GM12873 (cell line): Measurements from ENCODE around the gene VWF.

ENCODE experiments used
- CTCF ChIP-seq: IDR thresholded peaks from 2 replicates; pipeline ENCODE4 v1.5.1; 2012; ENCODE audit warnings: low read depth, mild to moderate bottlenecking, moderate library complexity, low read length, control low read depth; ENCODE audit not compliant: insufficient read depth; ENCODE audit errors: missing control alignments

The VWF gene

GRCh38 chr12:6104842-6105241 is 19.6 kb downstream of the VWF start:
- TF ChIP-seq CTCF: no peak

- no peak for TF ChIP-seq CTCF
Observed at GRCh38 chr12:6104027-6104426, 20.4 kb downstream of the VWF start.

GRCh38 chr12:6099316-6099715 is 25.2 kb downstream of the VWF start:
- TF ChIP-seq CTCF: no peak

GRCh38 chr12:6097411-6097810 is 27.1 kb downstream of the VWF start:
- TF ChIP-seq CTCF: no peak

- no peak for TF ChIP-seq CTCF
Observed at GRCh38 chr12:6096527-6096926, 27.9 kb downstream of the VWF start.

GRCh38 chr12:6095269-6095668 is 29.2 kb downstream of the VWF start:
- no peak for TF ChIP-seq CTCF

- TF ChIP-seq CTCF: no peak
Observed at GRCh38 chr12:6093764-6094163, 30.7 kb downstream of the VWF start.
